Hematopoietic multipotent progenitor cell (in vitro differentiated cells): ENCODE results near the gene TCF4. TPM values are rescaled to one million over a fixed set of nuclear protein-coding genes. Genes with fewer than 3 reads are reported as not detected.

Experiments
- DNase-seq, 3 donors: peaks; one replicate each; pipeline ENCODE4 v3.0.0-alpha.2; 2011 to 2015; ENCODE audit warnings: low read depth in 2 of 3, low spot score in 2 of 3
- total RNA-seq: library from RNA; depleted of rRNA; stranded (reverse); fragments of >200 nt; gene quantifications from one replicate; pipeline ENCODE4 v1.2.3, GENCODE V29; 2012

The TCF4 gene
- total RNA-seq, 1 donor, result 127 TPM

DNA sequence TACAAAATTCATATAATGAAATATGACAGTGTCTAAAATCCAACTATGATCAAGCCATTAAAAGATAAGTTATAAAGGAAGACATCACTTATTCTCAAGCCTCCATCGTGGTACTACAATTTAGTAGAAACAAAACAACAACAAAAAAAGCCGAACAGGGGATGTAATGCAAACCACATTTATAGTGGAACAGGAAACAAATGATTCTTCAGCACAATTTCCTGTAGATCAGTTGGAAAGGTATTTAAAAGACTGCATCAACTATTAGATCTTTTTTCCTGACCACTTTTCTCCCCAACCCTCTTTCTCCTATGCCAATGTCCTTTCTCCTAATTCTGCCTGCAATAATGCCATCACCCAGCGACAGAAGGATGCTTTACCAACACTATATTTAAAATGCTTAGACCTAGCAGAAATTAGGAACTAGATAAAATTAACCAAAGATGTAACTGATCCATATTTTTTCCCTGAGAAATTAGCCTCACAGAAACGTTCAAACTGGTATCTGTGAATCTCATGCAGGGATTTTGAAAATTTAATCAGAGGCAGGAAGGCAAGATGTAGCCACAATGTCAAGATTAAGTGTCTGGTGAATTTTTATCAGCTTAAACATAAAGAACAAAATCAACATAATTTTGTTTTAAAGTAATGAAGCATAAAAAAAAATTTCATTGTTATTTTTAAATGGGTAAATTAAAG is 271.4 kb downstream of the TCF4 start:
- no peak for DNase-seq

- no peak for DNase-seq
These were observed 273.3 kb downstream of the TCF4 start for GRCh38 chr18:55314615-55315237.

GRCh38 chr18:55314031-55314430 is 274.0 kb downstream of the TCF4 start:
- DNase-seq, result no peak

DNA sequence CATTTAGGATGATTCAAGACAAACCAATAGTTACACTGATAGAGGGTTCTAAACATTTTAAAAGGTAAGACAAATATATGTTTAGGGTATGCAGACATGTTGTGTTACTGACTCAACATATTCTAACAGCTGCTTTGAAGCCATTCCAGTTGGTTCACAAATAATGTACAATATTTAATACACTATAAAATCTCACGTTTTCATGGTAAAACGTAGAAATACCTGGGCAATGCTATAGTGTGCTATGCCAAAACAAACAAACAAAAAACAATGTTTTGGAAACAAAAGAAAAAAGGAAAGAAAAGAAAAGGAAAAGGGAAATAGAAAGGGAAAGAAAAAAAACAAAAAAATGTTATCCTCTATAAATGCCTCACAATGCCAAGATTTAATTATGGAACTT is 277.1 kb downstream of the TCF4 start:
- DNase-seq, result no peak

GRCh38 chr18:55310044-55310676 is 277.8 kb downstream of the TCF4 start:
- DNase-seq, result no peak

GRCh38 chr18:55309249-55309648 is 278.7 kb downstream of the TCF4 start:
- DNase-seq, result no peak

GRCh38 chr18:55307505-55307904 is 280.5 kb downstream of the TCF4 start:
- no peak for DNase-seq

- no peak for DNase-seq
These were observed 281.5 kb downstream of the TCF4 start for GRCh38 chr18:55306359-55307024.

- DNase-seq, result no peak
These were observed 285.7 kb downstream of the TCF4 start for GRCh38 chr18:55302167-55302833.

GRCh38 chr18:55301824-55302166 is 286.2 kb downstream of the TCF4 start:
- DNase-seq, result no peak

DNA sequence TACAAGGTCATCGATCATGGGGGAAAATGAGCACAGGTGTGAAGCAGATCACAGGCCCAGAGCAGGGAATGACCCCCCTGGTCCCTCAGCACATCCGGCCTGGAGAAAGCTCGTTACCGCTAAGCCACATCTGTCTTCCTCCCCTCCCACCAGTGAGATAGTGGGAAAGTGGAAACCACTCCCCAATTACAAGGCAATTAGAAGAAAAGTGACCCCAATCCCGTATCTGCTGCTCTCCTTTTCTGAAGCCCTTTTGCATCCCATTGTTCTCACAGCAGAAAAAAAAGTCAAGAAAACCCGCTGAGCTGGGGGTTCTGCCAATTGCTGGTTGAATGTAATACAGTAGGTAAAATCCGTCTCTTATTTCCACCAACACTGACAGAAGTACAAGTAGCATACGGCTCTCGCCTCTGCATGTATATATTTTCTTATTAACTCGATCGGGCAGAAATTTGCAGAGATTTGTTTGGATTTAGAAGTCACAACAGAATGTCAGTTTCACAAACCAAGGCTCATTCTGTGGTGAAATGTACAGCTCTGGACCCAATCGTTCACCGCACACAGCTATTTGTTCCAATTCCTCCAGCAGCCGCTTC is 287.0 kb downstream of the TCF4 start:
- DNase-seq, result no peak

DNA sequence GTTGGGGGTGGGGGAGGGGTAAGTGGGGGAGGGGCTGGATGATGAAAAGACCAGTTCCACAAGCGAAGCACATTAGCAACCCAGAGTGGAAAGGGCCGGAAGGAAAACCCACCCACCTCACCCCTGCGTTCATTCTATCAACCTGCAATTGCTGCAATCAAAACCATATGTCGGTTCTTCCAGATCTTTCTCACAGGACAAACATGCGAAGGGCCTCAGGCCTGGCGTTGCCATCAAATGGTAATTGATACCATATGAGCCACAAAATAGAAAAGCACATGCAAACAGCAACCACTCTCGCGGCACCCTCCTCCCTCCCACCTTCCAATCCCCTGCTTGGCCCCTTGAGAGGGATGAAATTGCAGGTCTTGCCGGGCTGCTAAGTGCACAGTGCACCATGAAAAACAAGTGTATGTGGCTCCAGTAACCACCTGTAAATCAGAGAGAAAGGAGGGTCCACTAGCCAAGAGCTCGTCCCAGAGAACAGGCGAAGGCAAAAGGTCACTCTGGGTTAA is 287.5 kb downstream of the TCF4 start:
- no peak for DNase-seq

DNA sequence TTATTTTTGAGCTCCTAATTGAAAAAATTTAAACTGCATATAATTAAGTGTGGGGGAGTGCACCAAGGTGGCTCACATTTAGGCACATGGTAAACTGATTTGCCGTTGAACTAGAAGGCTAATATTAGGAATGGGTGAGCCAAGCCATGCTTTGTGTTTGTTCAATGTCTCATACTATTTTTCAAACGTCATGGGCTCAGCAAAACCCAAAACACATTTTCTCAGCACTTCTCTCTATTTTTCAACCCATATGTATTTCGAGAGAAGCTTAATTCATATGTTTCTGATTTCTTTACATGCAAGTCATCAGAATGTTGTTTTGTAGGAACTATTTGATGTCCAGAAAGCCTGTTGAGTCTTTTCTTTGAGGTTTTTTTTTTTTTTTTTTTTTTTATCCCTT is 291.2 kb downstream of the TCF4 start:
- DNase-seq, result no peak

GRCh38 chr18:55296115-55296514 is 291.9 kb downstream of the TCF4 start:
- DNase-seq, result no peak

DNA sequence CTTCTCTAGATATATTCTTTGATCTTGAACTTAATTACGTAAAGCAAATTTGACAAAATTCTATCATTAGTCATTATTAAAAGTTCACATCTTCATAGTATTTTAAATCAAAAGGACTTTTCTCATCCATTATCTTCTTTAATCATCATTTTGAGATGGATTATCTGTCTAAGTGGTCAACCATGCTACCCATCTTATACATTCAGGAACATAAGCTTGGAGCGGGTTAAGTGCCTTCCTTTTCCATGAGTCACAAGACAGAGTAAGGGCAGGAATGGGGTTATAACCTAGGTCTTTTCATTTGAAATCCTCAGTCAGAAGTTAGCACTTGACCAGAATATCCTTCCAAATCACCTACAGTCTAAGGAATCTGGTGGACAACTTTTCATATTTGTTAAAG is 297.1 kb downstream of the TCF4 start:
- no peak for DNase-seq

- no peak for DNase-seq
These were observed 298.2 kb downstream of the TCF4 start for GRCh38 chr18:55289775-55290174.

DNA sequence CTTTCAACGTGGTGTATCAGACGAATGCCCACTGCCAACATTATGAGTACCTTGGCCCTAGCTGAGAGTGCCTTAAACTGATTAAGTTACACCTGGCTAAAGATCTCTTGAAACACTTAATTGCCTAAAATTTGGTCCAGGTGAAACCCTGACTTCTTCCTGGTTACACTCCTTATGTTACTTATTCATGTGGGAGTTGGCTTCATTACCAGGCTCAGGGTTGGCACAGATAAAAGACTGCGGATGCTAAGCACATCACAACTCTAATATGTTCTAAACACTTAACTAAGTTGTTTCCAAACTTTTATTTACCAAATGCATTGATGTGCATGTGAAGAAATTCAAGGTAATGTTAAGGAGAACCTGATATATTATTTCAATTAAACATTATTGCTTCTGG is 298.9 kb downstream of the TCF4 start:
- no peak for DNase-seq

DNA sequence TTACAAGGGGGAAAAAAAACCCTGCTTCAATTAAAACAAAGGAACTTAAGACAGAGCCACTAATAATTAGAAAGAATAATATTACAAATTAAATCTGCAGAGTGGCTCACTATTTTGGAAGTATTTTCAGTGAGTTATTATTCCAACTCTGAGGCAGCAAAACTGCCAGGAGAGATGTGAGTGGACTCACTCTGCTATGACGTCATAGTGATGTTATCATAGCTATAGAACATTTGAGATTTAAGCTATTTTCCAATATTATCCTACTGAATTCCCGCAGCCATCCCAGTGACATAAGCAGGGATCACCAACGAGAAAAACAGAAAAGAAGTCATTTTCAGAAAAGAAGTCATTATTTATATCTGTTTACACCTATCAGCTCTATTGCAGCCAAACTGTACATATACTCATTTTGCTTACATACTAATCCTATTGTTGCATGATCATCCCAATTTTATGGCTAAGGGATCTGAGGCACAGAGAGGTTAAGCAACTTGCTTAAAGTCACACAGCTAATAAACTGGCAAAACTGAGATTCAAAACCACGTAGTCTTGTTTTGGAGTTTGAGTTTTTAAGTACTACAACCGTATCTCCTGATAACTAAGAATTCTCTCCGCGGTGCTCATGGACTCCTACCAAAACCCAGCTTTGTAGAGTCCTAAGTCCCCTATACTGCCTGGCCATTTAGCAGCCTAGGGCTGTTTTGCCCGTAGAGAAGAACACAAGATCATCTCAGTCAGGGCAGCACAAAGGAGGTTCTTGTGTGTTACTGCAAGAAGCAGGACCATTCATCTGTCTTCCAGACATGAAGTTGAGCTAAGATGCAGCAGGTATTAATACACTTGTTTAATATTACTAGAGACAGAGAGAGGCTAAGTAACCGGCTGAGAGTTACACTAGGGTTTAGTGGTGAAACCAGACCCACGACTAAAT is 299.8 kb downstream of the TCF4 start:
- no peak for DNase-seq

- no peak for DNase-seq
These were observed 300.7 kb downstream of the TCF4 start for GRCh38 chr18:55287149-55287806.
